K562 (cell line): Measurements from ENCODE around the gene RGS9. TPM values are rescaled to one million over a fixed set of nuclear protein-coding genes. Genes with fewer than 3 reads are reported as not detected.

Source experiments
- ATAC-seq: fragments of 200-7000 bp; cut with Tn5 transposase; 3 replicates; pipeline ENCODE4 v1.9.1; 2020; ENCODE audit warnings: moderate library complexity
- BruUV-seq: library from RNA; stranded (reverse); fragments of 400-500 nt; replicated peaks from 2 replicates; lab custom pipeline; 2021; lab: Mats Ljungman, UMichigan
- CTCF ChIA-PET: fragments of 300-600 bp; formaldehyde crosslinking; extraction: SDS; loops from one replicate; lab custom pipeline; 2021; ENCODE audit warnings: low intra/inter-chr PET ratio; lab: Yijun Ruan, JAX
- POLR2A ChIA-PET: fragments of 300-600, 350-650 bp; sonication (Branson Sonifier 250); formaldehyde crosslinking; extraction: SDS; loops from one replicate; lab custom pipeline; 2021; ENCODE audit warnings: antibody characterized with exemption, inconsistent platforms; lab: Yijun Ruan, JAX
- DNase-seq, 4 experiments: peaks; one replicate each; pipeline versions ENCODE4 v3.0.0 to v3.0.0-alpha.2; 2011 to 2018; ENCODE audit warnings: low spot score in 3 of 4, mixed read lengths in 3 of 4; ENCODE audit errors: extremely low read depth in 1 of 4
- FAIRE-seq: peaks from 2 replicates; lab custom pipeline; 2011; peaks lifted over from hg19 to GRCh38; lab: Jason Lieb, UNC
- H2AFZ ChIP-seq: 2 replicates; pipeline ENCODE4 v1.6.0; 2011; ENCODE audit warnings: low read depth, low read length, control low read depth, inconsistent platforms
- H3K27ac ChIP-seq: fragments of 200-600 bp; 3 replicates; pipeline ENCODE4 v1.8.0; 2011; ENCODE audit warnings: low read depth, mild to moderate bottlenecking, control low read depth, inconsistent platforms, low read length, moderate library complexity, mixed read lengths; ENCODE audit errors: extremely low read depth
- H3K27me3 ChIP-seq, 2 experiments: fragments of 300-600 bp in 1 of 2; 2 replicates in 1 of 2; 3 replicates in 1 of 2; pipeline versions ENCODE4 v1.6.0 to v1.8.0; 2011; ENCODE audit warnings: inconsistent platforms in 2 of 2, low read length in 2 of 2, mild to moderate bottlenecking in 1 of 2, mixed read lengths in 1 of 2, moderate library complexity in 1 of 2; ENCODE audit not compliant: control insufficient read depth in 2 of 2, insufficient read depth in 2 of 2
- H3K36me3 ChIP-seq: fragments of 300-600 bp; 3 replicates; pipeline ENCODE4 v1.8.0; 2011; ENCODE audit warnings: mild to moderate bottlenecking, low read length, inconsistent platforms; ENCODE audit not compliant: control insufficient read depth, insufficient read depth
- H3K4me1 ChIP-seq, 2 experiments: fragments of 200-600 bp in 1 of 2; replicated peaks in 1 of 2; 2 replicates in 1 of 2; 3 replicates in 1 of 2; pipeline versions ENCODE4 v1.5.1 to v1.8.0; 2011; ENCODE audit warnings: inconsistent platforms in 2 of 2, low read length in 2 of 2, mild to moderate bottlenecking in 1 of 2, mixed read lengths in 1 of 2, moderate library complexity in 1 of 2; ENCODE audit not compliant: control insufficient read depth in 2 of 2, insufficient read depth in 2 of 2
- H3K4me2 ChIP-seq: 2 replicates; pipeline ENCODE4 v1.6.1; 2011; ENCODE audit warnings: low read length, control low read depth, inconsistent platforms, mixed read lengths; ENCODE audit not compliant: insufficient read depth
- H3K4me3 ChIP-seq: fragments of 200-600 bp; sonication (generic), shearing (Covaris generic); 2 replicates; pipeline ENCODE4 v1.5.1; 2016; ENCODE audit warnings: control low read depth, inconsistent platforms
- H3K79me2 ChIP-seq: fragments of 200-600 bp; 3 replicates; pipeline ENCODE4 v1.8.0; 2011; ENCODE audit warnings: low read length, inconsistent platforms; ENCODE audit not compliant: control insufficient read depth, insufficient read depth
- H3K9ac ChIP-seq, 2 experiments: 2 replicates each; pipeline versions ENCODE4 v1.6.0 to v1.6.1; 2011; ENCODE audit warnings: low read depth in 2 of 2, low read length in 2 of 2, control low read depth in 1 of 2, inconsistent platforms in 1 of 2, mild to moderate bottlenecking in 1 of 2, mixed read lengths in 1 of 2; ENCODE audit not compliant: insufficient read depth in 1 of 2
- H3K9me1 ChIP-seq: one replicate; pipeline ENCODE4 v1.6.0; 2011; ENCODE audit warnings: inconsistent platforms, mild to moderate bottlenecking, low read length, moderate library complexity; ENCODE audit not compliant: control insufficient read depth, insufficient read depth
- H3K9me3 ChIP-seq: replicated peaks from 2 replicates; pipeline ENCODE4 v1.5.1; 2011; ENCODE audit warnings: low read depth, low read length, inconsistent platforms; ENCODE audit not compliant: control insufficient read depth, insufficient read depth
- H4K20me1 ChIP-seq: replicated peaks from 2 replicates; pipeline ENCODE4 v1.6.1; 2011; ENCODE audit warnings: low read length, inconsistent platforms, mixed read lengths; ENCODE audit not compliant: control insufficient read depth, insufficient read depth
- SETDB1 ChIP-seq: IDR thresholded peaks from one replicate; pipeline ENCODE4 v1.6.1; 2012; ENCODE audit warnings: low read length, control low read depth, inconsistent platforms
- TSC22D4 ChIP-seq: fragments of 450-650 bp; IDR thresholded peaks from 2 replicates; pipeline ENCODE4 v1.6.1; 2016; ENCODE audit warnings: missing genetic modification characterization, missing biosample characterization, control low read depth
- ZNF316 ChIP-seq: fragments of 450-650 bp; IDR thresholded peaks from 2 replicates; pipeline ENCODE4 v1.6.1; 2016
- WGBS: fragments of 100-300 bp; shearing (Covaris generic); methylation state at CpG from one replicate; pipeline ENCODE4 v1.1.6; 2016; ENCODE audit warnings: low coverage, mixed read lengths; ENCODE audit not compliant: insufficient coverage; ENCODE audit errors: missing lambda C conversion rate; 5-methylcytosine and 5-hydroxymethylcytosine counted together
- in situ Hi-C: fragments of 300-500 bp; cut with MboI; formaldehyde crosslinking; loops from 4 replicates; pipeline ENCODE4 v1.15.0; 2018; ENCODE audit warnings: inconsistent platforms, mixed read lengths
- intact Hi-C: fragments of 100-400 bp; cut with micrococcal nuclease; formaldehyde crosslinking; loops from 2 replicates; pipeline ENCODE4 v1.14.2; 2022
- polyA plus RNA-seq, 8 experiments: library from polyadenylated mRNA; depleted of rRNA in 4 of 8; stranded (reverse) in 5 of 8; unstranded in 3 of 8; fragments of >200 nt; fragmentation: Nextera tagmentation in 2 of 8; fragmentation: Illumina TruSeq in 1 of 8; extraction: Ambion mirVana in 2 of 8; extraction: Trizol in 1 of 8; gene quantifications; 2 replicates each; pipeline versions ENCODE4 v1.2.1 to v1.2.3, GENCODE V29; 2011 to 2014; ENCODE audit warnings: inconsistent platforms in 1 of 8, missing spikeins in 1 of 8
- total RNA-seq, 7 experiments: library from RNA; depleted of rRNA in 6 of 7; stranded (reverse); fragments of >200 nt in 6 of 7; fragmentation: Illumina TruSeq in 2 of 7; extraction: Trizol in 2 of 7; gene quantifications; 2 replicates each; pipeline versions ENCODE4 v1.2.1 to v1.2.3, GENCODE V29; 2011 to 2021; ENCODE audit warnings: low replicate concordance in 1 of 7
- TF ChIP-seq, protein P1 (sequence below): sonication (generic); formaldehyde crosslinking; IDR thresholded peaks from 2 replicates; pipeline ENCODE4 v1.8.0; 2023; ENCODE audit warnings: mild to moderate bottlenecking, missing genetic modification reagents

Gene RGS9
- total and polyA plus RNA-seq, 9 of the 15 experiments (the other 6 are each of a cell fraction or from before 2014, with no cell fraction given): 0.18 to 1.4 (median 0.55) TPM

DNA sequence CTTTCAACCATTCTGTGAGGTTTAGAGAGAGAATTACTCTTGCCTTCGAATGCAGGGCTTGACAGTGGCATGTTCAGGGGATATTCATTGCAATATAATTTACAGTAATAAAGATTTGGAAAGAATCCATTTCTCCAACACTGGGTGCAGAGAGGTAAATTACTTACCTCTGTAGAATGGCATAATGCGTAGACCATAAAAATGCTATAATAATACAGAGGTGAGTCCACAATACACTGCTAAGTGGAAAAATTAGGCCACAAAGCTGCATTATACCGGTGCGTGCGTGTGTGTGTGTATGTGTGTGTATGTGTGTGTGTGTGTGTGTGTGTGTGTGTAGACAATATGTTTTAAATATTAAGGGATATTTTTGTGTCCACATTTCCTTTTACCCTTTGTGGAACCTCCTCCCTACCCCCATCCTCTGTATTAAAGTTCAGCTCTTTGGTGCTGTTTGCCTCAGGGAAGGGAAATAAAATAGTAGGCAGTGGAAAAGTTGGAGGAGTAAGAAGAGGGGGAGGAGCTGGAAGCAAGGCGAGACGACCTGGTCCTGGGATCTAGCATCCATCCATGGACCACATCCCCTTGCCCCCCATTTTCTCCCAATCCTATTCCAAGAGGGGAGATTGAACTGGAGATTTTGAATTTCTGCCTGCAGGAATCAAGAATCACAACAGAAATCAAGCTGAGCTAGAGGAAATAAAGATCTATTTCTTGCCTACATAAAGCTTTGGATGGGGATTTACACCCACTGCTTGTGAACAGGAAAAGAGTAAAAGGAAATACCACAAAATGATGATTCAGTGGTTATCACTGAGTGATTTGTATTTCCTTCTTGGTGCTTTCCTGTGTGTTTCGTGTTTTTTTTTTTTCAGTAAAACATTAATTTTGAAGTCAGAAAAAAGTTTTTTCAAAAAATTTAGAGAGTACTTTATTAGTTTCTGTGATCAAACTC is 124.8 kb downstream of the RGS9 start:
- Histone ChIP-seq H3K9ac (no peak overlapping the region), H3K36me3 (no peaks in the 10 kb centered on the region), H3K79me2 (no peaks in the 10 kb centered on the region), H4K20me1 (no peaks in the 10 kb centered on the region), H3K27ac (no peak overlapping the region), H3K4me3 (no peak overlapping the region), H3K9me3 (no peaks in the 10 kb centered on the region), H2AFZ (no peak overlapping the region), H3K4me1 (no peaks in the 10 kb centered on the region), H3K27me3 (peaks cover 0 to 9% of the 10 kb centered on the region in 2 experiments; a peak in 4 of 5 replicates), H3K9me1 (no peaks in the 10 kb centered on the region), H3K4me2 (no peak overlapping the region)
- FAIRE-seq (no peak), DNase-seq (no peak), ATAC-seq (no peak)
- BruUV-seq: no TSS peak
- ChIA-PET POLR2A (interaction anchor here (0.6 kb wide), 1 partner anchor 560 kb away, joined by 3 read pairs; no protein-coding TSS in a partner anchor), CTCF (no interaction called here)
- intact Hi-C loops (no loop called here), in situ Hi-C loops (no loop called here)
- WGBS: under 1% methylated on average over 8 of the region's 8 CpGs
- TF ChIP-seq TSC22D4 (tag): no peak
- TF ChIP-seq SETDB1: no peak
- peak; percentile 24; the same call in 1 of the 2 replicates for TF ChIP-seq ZNF316
- TF ChIP-seq, protein P1, sequence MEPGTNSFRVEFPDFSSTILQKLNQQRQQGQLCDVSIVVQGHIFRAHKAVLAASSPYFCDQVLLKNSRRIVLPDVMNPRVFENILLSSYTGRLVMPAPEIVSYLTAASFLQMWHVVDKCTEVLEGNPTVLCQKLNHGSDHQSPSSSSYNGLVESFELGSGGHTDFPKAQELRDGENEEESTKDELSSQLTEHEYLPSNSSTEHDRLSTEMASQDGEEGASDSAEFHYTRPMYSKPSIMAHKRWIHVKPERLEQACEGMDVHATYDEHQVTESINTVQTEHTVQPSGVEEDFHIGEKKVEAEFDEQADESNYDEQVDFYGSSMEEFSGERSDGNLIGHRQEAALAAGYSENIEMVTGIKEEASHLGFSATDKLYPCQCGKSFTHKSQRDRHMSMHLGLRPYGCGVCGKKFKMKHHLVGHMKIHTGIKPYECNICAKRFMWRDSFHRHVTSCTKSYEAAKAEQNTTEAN (CRISPR knock-in tag): no peak
